Tibial artery (tissue), 4 donors: ENCODE results near the gene CIITA.

Source experiments
- DNase-seq, 2 donors: peaks; one replicate each; pipeline ENCODE4 v3.0.0-alpha.2; 2019
- H3K27ac ChIP-seq, 2 donors: fragments of 200-600 bp; sonication (generic) in 1 of 2; 1 replicate in 1 of 2; 2 replicates in 1 of 2; pipeline ENCODE4 v1.5.1; 2018 to 2019; ENCODE audit warnings: mild to moderate bottlenecking in 1 of 2
- H3K27me3 ChIP-seq, 2 donors: fragments of 200-600 bp; sonication (generic) in 1 of 2; one replicate each; pipeline versions ENCODE4 v1.5.1 to v1.6.0; 2016 to 2019
- H3K36me3 ChIP-seq, 3 donors: fragments of 200-600 bp; sonication (generic) in 2 of 3; one replicate each; pipeline ENCODE4 v1.5.1; 2016 to 2019; ENCODE audit warnings: mild to moderate bottlenecking in 2 of 3
- H3K4me1 ChIP-seq, 4 donors: fragments of 200-600 bp; sonication (generic) in 2 of 4; 1 replicate in 3 of 4; 2 replicates in 1 of 4; pipeline ENCODE4 v1.5.1; 2016 to 2019
- H3K4me3 ChIP-seq, 2 donors: fragments of 200-600 bp; sonication (generic) in 1 of 2; 1 replicate in 1 of 2; 2 replicates in 1 of 2; pipeline ENCODE4 v1.5.1; 2018 to 2019; ENCODE audit warnings: mild to moderate bottlenecking in 2 of 2
- H3K9me3 ChIP-seq, 3 donors: fragments of 200-600 bp; sonication (generic) in 1 of 3; one replicate each; pipeline ENCODE4 v1.5.1; 2016 to 2019
- CTCF ChIP-seq, 2 experiments: fragments of 200-600 bp in 1 of 2; fragments of 450-650 bp in 1 of 2; IDR thresholded peaks; one replicate each; pipeline ENCODE4 v1.5.1; 2017 to 2019; ENCODE audit warnings: antibody characterized with exemption in 2 of 2, mild to moderate bottlenecking in 1 of 2, moderate library complexity in 1 of 2
- intact Hi-C: fragments of 100-400 bp; cut with DNase I; formaldehyde crosslinking; loops from one replicate; pipeline ENCODE4 v1.15.0; 2023; ENCODE audit warnings: low total_unique reads

Gene CIITA

GRCh38 chr16:10979717-10980601 lies 103.0 kb downstream of the CIITA start:
- no peak for TF ChIP-seq CTCF (IDR thresholded peaks at IDR 0.05)
- Histone ChIP-seq H3K36me3 (peaks cover 5 to 47% (median 21%) of the 10 kb centered on the region in 3 donors), H3K27me3 (no peaks in the 10 kb centered on the region), H3K27ac (peak overlapping the region; percentile 58 to 73), H3K4me1 (peaks cover 0 to 18% (median 15%) of the 10 kb centered on the region in 4 donors), H3K4me3 (no peak overlapping the region), H3K9me3 (no peaks in the 10 kb centered on the region)
- intact Hi-C loops: loop anchor here (10.0 kb wide), 1 partner anchor 365 kb away; the partner anchor contains the start of gene RMI2
- DNase-seq: peak; percentile 67 to 86

GRCh38 chr16:10980813-10981212 lies 103.8 kb downstream of the CIITA start:
- no peak for DNase-seq
- Histone ChIP-seq H3K4me1 (peaks cover 0 to 18% (median 15%) of the 10 kb centered on the region in 4 donors), H3K27me3 (no peaks in the 10 kb centered on the region), H3K27ac (peak overlapping the region; percentile 58 to 73), H3K9me3 (no peaks in the 10 kb centered on the region), H3K4me3 (no peak overlapping the region), H3K36me3 (peaks cover 5 to 52% (median 17%) of the 10 kb centered on the region in 3 donors)
- intact Hi-C loops: no loop called here
- TF ChIP-seq CTCF (IDR thresholded peaks at IDR 0.05): no peak

- Histone ChIP-seq H3K27me3 (no peaks in the 10 kb centered on the region), H3K4me1 (peaks cover 0 to 18% (median 15%) of the 10 kb centered on the region in 4 donors), H3K4me3 (no peak overlapping the region), H3K9me3 (no peaks in the 10 kb centered on the region), H3K27ac (no peak overlapping the region), H3K36me3 (peaks cover 5 to 54% (median 15%) of the 10 kb centered on the region in 3 donors)
- intact Hi-C loops: no loop called here
- DNase-seq: no peak
- no peak for TF ChIP-seq CTCF (IDR thresholded peaks at IDR 0.05)
These were observed 104.8 kb downstream of the CIITA start for GRCh38 chr16:10981697-10982216.

- H3K27ac ChIP-seq: no peak overlapping the region
These were observed 105.6 kb downstream of the CIITA start for GRCh38 chr16:10982465-10983150.

More at GRCh38 chr16:10982465-10983150, 105.6 kb downstream of the CIITA start:
- no peaks in the 10 kb centered on the region for H3K9me3 ChIP-seq
- peaks cover 0 to 49% (median 10%) of the 10 kb centered on the region in 3 donors for H3K36me3 ChIP-seq
- no peak overlapping the region for H3K4me3 ChIP-seq
- peaks cover 0 to 18% (median 15%) of the 10 kb centered on the region in 4 donors for H3K4me1 ChIP-seq
- no peak for TF ChIP-seq CTCF (IDR thresholded peaks at IDR 0.05)
- H3K27me3 ChIP-seq: no peaks in the 10 kb centered on the region
- intact Hi-C loops: no loop called here
- DNase-seq: peak in 1 of 2 donors; percentile 56
